ENCODE results near the gene ENTPD5.

ENTPD5 gene

GRCh38 chr14:73913256-73913655, 105.8 kb downstream of the ENTPD5 start:
- no peak overlapping the region for H3K9ac ChIP-seq (ENCODE audit: insufficient read length)
- TF ChIP-seq FOXP2 (optimal IDR thresholded peaks at IDR 0.05; ENCODE audit: control extremely low read depth, extremely low read length, insufficient read depth) (no peak), POLR2AphosphoS5 (IDR thresholded peaks at IDR 0.05; ENCODE audit: borderline replicate concordance, low read depth, low read length) (no peak), EZH2 (IDR thresholded peaks at IDR 0.05) (no peak)
- H3K4me3 ChIP-seq: no peak overlapping the region
- no peak overlapping the region for H3K27ac ChIP-seq
- H3K9me3 ChIP-seq (ENCODE audit: low read depth, low read length): no peaks in the 10 kb centered on the region
- no peak for DNase-seq (ENCODE audit: low read depth, low spot score)
- peaks cover 66% of the 10 kb centered on the region for H3K36me3 ChIP-seq (ENCODE audit: insufficient read depth, low read length)

- H3K27ac ChIP-seq: no peak overlapping the region
- no peaks in the 10 kb centered on the region for H3K9me3 ChIP-seq (ENCODE audit: low read depth, low read length)
- DNase-seq (ENCODE audit: low read depth, low spot score): no peak
- H3K4me3 ChIP-seq: no peak overlapping the region
- H3K36me3 ChIP-seq (ENCODE audit: insufficient read depth, low read length): peaks cover 85% of the 10 kb centered on the region
- H3K9ac ChIP-seq (ENCODE audit: insufficient read length): no peak overlapping the region
- TF ChIP-seq POLR2AphosphoS5 (IDR thresholded peaks at IDR 0.05; ENCODE audit: borderline replicate concordance, low read depth, low read length) (no peak), EZH2 (IDR thresholded peaks at IDR 0.05) (no peak), FOXP2 (optimal IDR thresholded peaks at IDR 0.05; ENCODE audit: control extremely low read depth, extremely low read length, insufficient read depth) (no peak)
Observed at GRCh38 chr14:73909681-73910080, 109.4 kb downstream of the ENTPD5 start.
